Measurements from ENCODE around the gene GNG2.
A peak's percentile ranks its signal among the peaks of the same experiment; 100 is the strongest.

The GNG2 gene

DNA sequence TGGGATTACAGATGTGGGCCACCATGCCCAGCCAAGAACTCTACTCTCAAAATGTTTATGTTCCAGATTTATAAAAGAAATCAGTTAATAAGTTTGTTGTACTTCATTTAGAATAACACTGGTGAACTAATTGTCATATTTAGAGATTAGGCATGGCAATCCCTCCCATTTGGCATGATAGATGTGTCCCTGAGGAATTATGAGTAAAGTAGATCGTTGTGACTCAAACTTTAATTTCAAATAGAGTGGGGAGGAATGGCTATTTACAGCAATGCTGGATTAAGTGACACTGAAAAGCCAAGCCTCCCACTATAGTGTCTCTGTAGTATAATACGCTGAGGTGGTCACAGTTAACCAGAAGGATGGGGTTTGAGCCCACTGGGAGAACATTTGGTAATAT, 89.6 kb downstream of the GNG2 start:
- DNase-seq (no peak), ATAC-seq (ENCODE audit: insufficient read depth, low read depth) (no peak)
- H3K79me2 ChIP-seq (ENCODE audit: insufficient read depth, low read length) = peaks cover 15% of the 10 kb centered on the region
- H3K27ac ChIP-seq (ENCODE audit: low read length) = no peak overlapping the region
- H3K4me3 ChIP-seq (ENCODE audit: low read depth in 1 of 2, low read length in 2 of 2) = no peak overlapping the region
- H3K4me2 ChIP-seq (ENCODE audit: insufficient read depth, low read length) = no peak overlapping the region
- no peaks in the 10 kb centered on the region for H3K4me1 ChIP-seq (ENCODE audit: insufficient read depth, low read length)
- H3K27me3 ChIP-seq (ENCODE audit: insufficient read depth, low read length, poor library complexity) = no peaks in the 10 kb centered on the region
- TF ChIP-seq EZH2 (IDR thresholded peaks at IDR 0.05; ENCODE audit: borderline replicate concordance, low read depth, low read length, severe bottlenecking) (no peak), CTCF (IDR thresholded peaks at IDR 0.05; ENCODE audit: borderline replicate concordance, extremely low read depth, low read length, poor library complexity, severe bottlenecking) (no peak)
- no peak overlapping the region for H3K9ac ChIP-seq (ENCODE audit: low read depth, low read length)
- no peaks in the 10 kb centered on the region for H3K9me3 ChIP-seq (ENCODE audit: insufficient read depth, low read length, severe bottlenecking)
- 0 out of 2 replicates have a peak, but pooled peaks cover 4% of the 10 kb centered on the region for H4K20me1 ChIP-seq (ENCODE audit: insufficient read depth, low read length)
- H3K36me3 ChIP-seq (ENCODE audit: insufficient read depth, low read length) = peaks cover 67% of the 10 kb centered on the region
- no peak overlapping the region for H2AFZ ChIP-seq (ENCODE audit: low read depth, low read length)

- ATAC-seq (ENCODE audit: insufficient read depth, low read depth) (no peak), DNase-seq (no peak)
- H3K4me1 ChIP-seq (ENCODE audit: insufficient read depth, low read length) = no peaks in the 10 kb centered on the region
- H2AFZ ChIP-seq (ENCODE audit: low read depth, low read length) = no peak overlapping the region
- no peak overlapping the region for H3K27ac ChIP-seq (ENCODE audit: low read length)
- H3K9ac ChIP-seq (ENCODE audit: low read depth, low read length) = no peak overlapping the region
- 0 out of 2 replicates have a peak, but pooled peaks cover 4% of the 10 kb centered on the region for H4K20me1 ChIP-seq (ENCODE audit: insufficient read depth, low read length)
- H3K79me2 ChIP-seq (ENCODE audit: insufficient read depth, low read length) = peaks cover 12% of the 10 kb centered on the region
- H3K27me3 ChIP-seq (ENCODE audit: insufficient read depth, low read length, poor library complexity) = no peaks in the 10 kb centered on the region
- H3K9me3 ChIP-seq (ENCODE audit: insufficient read depth, low read length, severe bottlenecking) = no peaks in the 10 kb centered on the region
- no peak overlapping the region for H3K4me2 ChIP-seq (ENCODE audit: insufficient read depth, low read length)
- TF ChIP-seq CTCF (IDR thresholded peaks at IDR 0.05; ENCODE audit: borderline replicate concordance, extremely low read depth, low read length, poor library complexity, severe bottlenecking) = no peak
- TF ChIP-seq EZH2 (IDR thresholded peaks at IDR 0.05; ENCODE audit: borderline replicate concordance, low read depth, low read length, severe bottlenecking) = no peak
- peaks cover 73% of the 10 kb centered on the region for H3K36me3 ChIP-seq (ENCODE audit: insufficient read depth, low read length)
- H3K4me3 ChIP-seq (ENCODE audit: low read depth in 1 of 2, low read length in 2 of 2) = no peak overlapping the region
These were observed 91.2 kb downstream of the GNG2 start for GRCh38 chr14:51951656-51952055.

GRCh38 chr14:51954031-51954430, 93.6 kb downstream of the GNG2 start:
- Histone ChIP-seq H3K4me2 (ENCODE audit: insufficient read depth, low read length) (no peak overlapping the region), H3K79me2 (ENCODE audit: insufficient read depth, low read length) (peaks cover 10% of the 10 kb centered on the region), H4K20me1 (ENCODE audit: insufficient read depth, low read length) (0 out of 2 replicates have a peak, but pooled peaks cover 4% of the 10 kb centered on the region), H3K9me3 (ENCODE audit: insufficient read depth, low read length, severe bottlenecking) (peaks cover 12% of the 10 kb centered on the region), H3K9ac (ENCODE audit: low read depth, low read length) (no peak overlapping the region), H3K27ac (ENCODE audit: low read length) (no peak overlapping the region), H3K36me3 (ENCODE audit: insufficient read depth, low read length) (peaks cover 97% of the 10 kb centered on the region), H3K27me3 (ENCODE audit: insufficient read depth, low read length, poor library complexity) (no peaks in the 10 kb centered on the region), H3K4me3 (ENCODE audit: low read depth in 1 of 2, low read length in 2 of 2) (no peak overlapping the region), H3K4me1 (ENCODE audit: insufficient read depth, low read length) (no peaks in the 10 kb centered on the region), H2AFZ (ENCODE audit: low read depth, low read length) (no peak overlapping the region)
- no peak for TF ChIP-seq CTCF (IDR thresholded peaks at IDR 0.05; ENCODE audit: borderline replicate concordance, extremely low read depth, low read length, poor library complexity, severe bottlenecking)
- no peak for TF ChIP-seq EZH2 (IDR thresholded peaks at IDR 0.05; ENCODE audit: borderline replicate concordance, low read depth, low read length, severe bottlenecking)
- DNase-seq (no peak), ATAC-seq (ENCODE audit: insufficient read depth, low read depth) (no peak)

DNA sequence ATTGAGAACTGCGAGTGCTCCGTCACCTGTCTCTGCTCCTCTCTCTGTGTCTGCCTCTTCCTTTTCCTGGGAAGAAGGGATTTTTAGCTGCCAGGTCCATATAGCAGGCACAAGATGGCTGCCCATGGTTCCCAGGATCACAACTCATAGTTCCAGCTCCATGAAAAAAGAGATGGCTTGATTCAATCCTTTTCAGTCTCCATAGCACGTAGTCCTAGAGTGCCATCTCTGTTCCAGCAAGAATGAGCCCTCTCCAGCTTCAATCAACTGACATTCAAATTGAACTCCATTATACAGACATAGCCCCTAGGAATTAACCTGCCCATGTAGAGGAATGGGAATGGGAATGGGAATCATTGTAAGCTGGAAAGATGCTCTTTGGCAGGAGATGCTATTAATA, 94.2 kb downstream of the GNG2 start:
- H3K79me2 ChIP-seq (ENCODE audit: insufficient read depth, low read length) = peaks cover 15% of the 10 kb centered on the region
- H2AFZ ChIP-seq (ENCODE audit: low read depth, low read length) = no peak overlapping the region
- no peak overlapping the region for H3K4me3 ChIP-seq (ENCODE audit: low read depth in 1 of 2, low read length in 2 of 2)
- H3K27ac ChIP-seq (ENCODE audit: low read length) = no peak overlapping the region
- H3K4me1 ChIP-seq (ENCODE audit: insufficient read depth, low read length) = no peaks in the 10 kb centered on the region
- DNase-seq (no peak), ATAC-seq (ENCODE audit: insufficient read depth, low read depth) (no peak)
- peaks cover 100% of the 10 kb centered on the region for H3K36me3 ChIP-seq (ENCODE audit: insufficient read depth, low read length)
- H4K20me1 ChIP-seq (ENCODE audit: insufficient read depth, low read length) = 0 out of 2 replicates have a peak, but pooled peaks cover 4% of the 10 kb centered on the region
- no peaks in the 10 kb centered on the region for H3K27me3 ChIP-seq (ENCODE audit: insufficient read depth, low read length, poor library complexity)
- no peak overlapping the region for H3K9ac ChIP-seq (ENCODE audit: low read depth, low read length)
- no peak overlapping the region for H3K4me2 ChIP-seq (ENCODE audit: insufficient read depth, low read length)
- H3K9me3 ChIP-seq (ENCODE audit: insufficient read depth, low read length, severe bottlenecking) = peaks cover 12% of the 10 kb centered on the region
- TF ChIP-seq CTCF (IDR thresholded peaks at IDR 0.05; ENCODE audit: borderline replicate concordance, extremely low read depth, low read length, poor library complexity, severe bottlenecking) = peak; percentile 14
- TF ChIP-seq EZH2 (IDR thresholded peaks at IDR 0.05; ENCODE audit: borderline replicate concordance, low read depth, low read length, severe bottlenecking) = no peak
